Skeletal muscle tissue (tissue), 4 donors: Measurements from ENCODE around the gene CPM. TPM values are rescaled to one million over a fixed set of nuclear protein-coding genes. Genes with fewer than 3 reads are reported as not detected.
"Not testable (repeated sequence)": the region's sequence is repeated elsewhere in the genome, so short reads cannot be mapped to it uniquely, and the experiment has no call there.

Experiments used
- H3K27ac ChIP-seq: one replicate; pipeline ENCODE4 v1.7.0; 2013; ENCODE audit warnings: mild to moderate bottlenecking, low read depth, low read length, inconsistent platforms
- H3K27me3 ChIP-seq, 3 donors: one replicate each; pipeline ENCODE4 v1.7.0; 2013; ENCODE audit warnings: low read length in 3 of 3; ENCODE audit not compliant: control insufficient read depth in 3 of 3, insufficient read depth in 3 of 3
- H3K36me3 ChIP-seq, 3 donors: one replicate each; pipeline ENCODE4 v1.7.0; 2013; ENCODE audit warnings: low read length in 3 of 3; ENCODE audit not compliant: control insufficient read depth in 3 of 3, insufficient read depth in 3 of 3
- H3K4me1 ChIP-seq, 3 donors: one replicate each; pipeline ENCODE4 v1.7.0; 2013; ENCODE audit warnings: low read length in 3 of 3, mild to moderate bottlenecking in 3 of 3; ENCODE audit not compliant: control insufficient read depth in 3 of 3, insufficient read depth in 3 of 3
- H3K4me3 ChIP-seq, 3 donors: one replicate each; pipeline ENCODE4 v1.7.0; 2013; ENCODE audit warnings: low read length in 3 of 3
- H3K9ac ChIP-seq, 3 donors: one replicate each; pipeline ENCODE4 v1.7.0; 2013; ENCODE audit warnings: low read length in 3 of 3, mild to moderate bottlenecking in 3 of 3, moderate library complexity in 2 of 3, low read depth in 1 of 3
- H3K9me3 ChIP-seq, 3 donors: one replicate each; pipeline ENCODE4 v1.7.0; 2013; ENCODE audit warnings: low read length in 3 of 3; ENCODE audit not compliant: control insufficient read depth in 3 of 3
- total RNA-seq: library from RNA; depleted of rRNA; stranded (reverse); fragments of >200 nt; gene quantifications from one replicate; pipeline ENCODE4 v1.2.3, GENCODE V29; 2014
- donor health status: Osteomylitis.

Gene CPM
- total RNA-seq, 1 donor from 2014 or later = 2.1 TPM

- not testable (repeated sequence) for H3K9ac ChIP-seq, H3K4me3 ChIP-seq, H3K9me3 ChIP-seq, H3K27me3 ChIP-seq, H3K27ac ChIP-seq
- Histone ChIP-seq H3K4me1 (peaks cover 5 to 13% (median 10%) of the 10 kb centered on the region in 3 donors), H3K36me3 (peaks cover 10 to 24% (median 23%) of the 10 kb centered on the region in 3 donors)
Measured at GRCh38 chr12:68811573-68811972, 121.4 kb downstream of the CPM start.

GRCh38 chr12:68810027-68810389 lies 123.0 kb downstream of the CPM start:
- H3K9me3 ChIP-seq, H3K27me3 ChIP-seq, H3K9ac ChIP-seq, H3K27ac ChIP-seq: not testable (repeated sequence)
- Histone ChIP-seq H3K4me3 (peak overlapping the region in 1 of 3 donors; percentile 98), H3K4me1 (peaks cover 5 to 13% (median 10%) of the 10 kb centered on the region in 3 donors), H3K36me3 (peaks cover 10 to 20% (median 15%) of the 10 kb centered on the region in 3 donors)

- peaks cover 5 to 13% (median 10%) of the 10 kb centered on the region in 3 donors for H3K4me1 ChIP-seq
Measured at GRCh38 chr12:68809190-68810026, 123.6 kb downstream of the CPM start.

GRCh38 chr12:68808388-68809189 lies 124.4 kb downstream of the CPM start:
- Histone ChIP-seq H3K4me1 (peaks cover 5 to 13% (median 10%) of the 10 kb centered on the region in 3 donors), H3K9me3 (no peaks in the 10 kb centered on the region), H3K27me3 (no peaks in the 10 kb centered on the region), H3K4me3 (peak overlapping the region; percentile 91 to 98 (median 93)), H3K36me3 (peaks cover 6 to 10% (median 9%) of the 10 kb centered on the region in 3 donors), H3K9ac (peak overlapping the region; percentile 99 to 100 (median 99)), H3K27ac (peak overlapping the region; percentile 99)

More at GRCh38 chr12:68809190-68810026, 123.6 kb downstream of the CPM start:
- Histone ChIP-seq H3K27me3 (no peaks in the 10 kb centered on the region), H3K9ac (peak overlapping the region; percentile 70 to 99 (median 99)), H3K36me3 (peaks cover 7 to 14% (median 9%) of the 10 kb centered on the region in 3 donors), H3K4me3 (peak overlapping the region; percentile 91 to 98 (median 93)), H3K9me3 (no peaks in the 10 kb centered on the region), H3K27ac (peak overlapping the region; percentile 99)

GRCh38 chr12:68807576-68808387 lies 125.2 kb downstream of the CPM start, which contains the start of gene MDM2:
Gene MDM2, plus strand, starts transcription at chr12:68808177. Its CDS starts 301 bp downstream, at chr12:68808478.
- Histone ChIP-seq H3K4me1 (peaks cover 5 to 12% (median 10%) of the 10 kb centered on the region in 3 donors), H3K9me3 (no peaks in the 10 kb centered on the region), H3K27me3 (no peaks in the 10 kb centered on the region), H3K36me3 (peaks cover 4 to 6% (median 4%) of the 10 kb centered on the region in 3 donors), H3K4me3 (peak within 1 kb of the TSS; percentile 91 to 98 (median 93)), H3K9ac (peak within 1 kb of the TSS; percentile 99 to 100 (median 99)), H3K27ac (peak within 1 kb of the TSS; percentile 99)

- Histone ChIP-seq H3K4me3 (peak overlapping the region; percentile 91 to 98 (median 93)), H3K9ac (peak overlapping the region; percentile 91 to 100 (median 99)), H3K27ac (peak overlapping the region; percentile 99)
- H3K27me3 ChIP-seq, H3K4me1 ChIP-seq, H3K36me3 ChIP-seq, H3K9me3 ChIP-seq: not testable (repeated sequence)
Measured at GRCh38 chr12:68807274-68807575, 125.7 kb downstream of the CPM start.

GRCh38 chr12:68806488-68807237 lies 126.3 kb downstream of the CPM start:
- Histone ChIP-seq H3K4me3 (peak overlapping the region in 1 of 3 donors; percentile 91), H3K9me3 (no peaks in the 10 kb centered on the region), H3K36me3 (peaks cover 0 to 4% (median 3%) of the 10 kb centered on the region in 3 donors), H3K27ac (peak overlapping the region; percentile 99), H3K27me3 (no peaks in the 10 kb centered on the region), H3K9ac (peak overlapping the region in 2 of 3 donors; percentile 99 to 100), H3K4me1 (peaks cover 3 to 8% (median 7%) of the 10 kb centered on the region in 3 donors)

GRCh38 chr12:68805592-68806120 lies 127.3 kb downstream of the CPM start:
- H3K4me3 ChIP-seq = no peak overlapping the region
- H3K27ac ChIP-seq = no peak overlapping the region
- H3K9me3 ChIP-seq = no peaks in the 10 kb centered on the region
- no peaks in the 10 kb centered on the region for H3K27me3 ChIP-seq
- peaks cover 3 to 8% (median 7%) of the 10 kb centered on the region in 3 donors for H3K4me1 ChIP-seq
- H3K9ac ChIP-seq = no peak overlapping the region
- peaks cover 0 to 4% (median 3%) of the 10 kb centered on the region in 3 donors for H3K36me3 ChIP-seq
